Measurements from ENCODE around the gene ORMDL2.
"Not testable (repeated sequence)": the region's sequence is repeated elsewhere in the genome, so short reads cannot be mapped to it uniquely, and the experiment has no call there.

ORMDL2 gene

GRCh38 chr12:55830601-55831446 is 13.0 kb downstream of the ORMDL2 start:
- DNase-seq (ENCODE audit: low spot score): peak; percentile 42
- CTCF ChIA-PET: interaction anchor here (1.0 kb wide), 1 partner anchor 95 kb away, joined by 4 read pairs; no protein-coding TSS in a partner anchor
- TF ChIP-seq CTCF (conservative IDR thresholded peaks at IDR 0.05; ENCODE audit: low read depth): no peak
- POLR2A ChIA-PET (ENCODE audit: low non-redundant PET): interaction anchor here (1.8 kb wide), 1 partner anchor 95 kb away, joined by 20 read pairs; no protein-coding TSS in a partner anchor
- H3K27ac ChIP-seq: peak overlapping the region; percentile 96

- ChIA-PET POLR2A (ENCODE audit: low non-redundant PET) (no interaction called here), CTCF (no interaction called here)
- no peak for TF ChIP-seq CTCF (conservative IDR thresholded peaks at IDR 0.05; ENCODE audit: low read depth)
- peak overlapping the region; percentile 96 for H3K27ac ChIP-seq
- DNase-seq (ENCODE audit: low spot score): no peak
Observed at GRCh38 chr12:55831447-55831815, 13.6 kb downstream of the ORMDL2 start.

GRCh38 chr12:55833056-55833455 is 15.2 kb downstream of the ORMDL2 start:
- ChIA-PET CTCF (interaction anchor here (1.1 kb wide), 1 partner anchor 93 kb away, joined by 6 read pairs; no protein-coding TSS in a partner anchor), POLR2A (ENCODE audit: low non-redundant PET) (no interaction called here)
- TF ChIP-seq CTCF (conservative IDR thresholded peaks at IDR 0.05; ENCODE audit: low read depth): no peak
- peak overlapping the region; percentile 30 for H3K27ac ChIP-seq
- DNase-seq (ENCODE audit: low spot score): no peak

GRCh38 chr12:55834400-55834799 is 16.6 kb downstream of the ORMDL2 start:
- CTCF ChIA-PET; DNase-seq (ENCODE audit: low spot score); POLR2A ChIA-PET (ENCODE audit: low non-redundant PET): not testable (repeated sequence)
- peak overlapping the region; percentile 28; the same call in 1 of the 2 replicates for H3K27ac ChIP-seq

GRCh38 chr12:55838361-55838760 is 20.5 kb downstream of the ORMDL2 start:
- CTCF ChIA-PET: no interaction called here

GRCh38 chr12:55839345-55840140 is 21.7 kb downstream of the ORMDL2 start:
- TF ChIP-seq CTCF (conservative IDR thresholded peaks at IDR 0.05; ENCODE audit: low read depth): no peak
- ChIA-PET CTCF (no interaction called here), POLR2A (ENCODE audit: low non-redundant PET) (no interaction called here)
- DNase-seq (ENCODE audit: low spot score): no peak
- H3K27ac ChIP-seq: no peak overlapping the region

More at GRCh38 chr12:55838361-55838760, 20.5 kb downstream of the ORMDL2 start:
- no peak for TF ChIP-seq CTCF (conservative IDR thresholded peaks at IDR 0.05; ENCODE audit: low read depth)
- POLR2A ChIA-PET (ENCODE audit: low non-redundant PET): interaction anchor here (0.7 kb wide), 1 partner anchor 461 kb away, joined by 9 read pairs; no protein-coding TSS in a partner anchor
- H3K27ac ChIP-seq: no peak overlapping the region
- no peak for DNase-seq (ENCODE audit: low spot score)
